Right forelimb (tissue), 1 donor: ENCODE data around the gene OR10G3.
"Not testable (repeated sequence)": the region's sequence is repeated elsewhere in the genome, so short reads cannot be mapped to it uniquely, and the experiment has no call there.

Source experiments
- DNase-seq: peaks from one replicate; pipeline ENCODE4 v3.0.0-alpha.2; 2018

The OR10G3 gene

DNA sequence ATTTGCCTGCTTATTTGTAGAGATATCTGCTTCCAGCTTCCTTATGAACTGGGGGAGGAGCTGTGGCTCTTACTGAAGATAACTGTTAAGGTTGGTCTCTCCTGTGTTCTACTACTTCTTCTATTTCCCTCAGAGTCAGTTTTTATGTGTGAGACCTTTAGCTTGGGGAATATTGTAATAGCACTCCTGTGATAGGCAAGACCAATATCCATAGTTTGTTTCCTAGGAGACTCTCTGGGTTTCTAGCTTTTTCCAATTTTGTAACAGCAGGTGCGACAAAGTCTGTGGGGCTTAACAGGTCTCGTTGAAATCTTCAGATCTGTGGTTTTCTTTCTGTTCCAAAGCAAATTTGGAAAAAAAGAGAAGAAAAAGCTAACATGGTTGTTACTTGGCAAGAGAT, at the start of gene OR10G3:
Gene OR10G3 (minus strand): TSS at position 101 of the 400 bp plus-strand sequence. CDS start 9,332 bp downstream, outside the sequence.
- no peak for DNase-seq

DNA sequence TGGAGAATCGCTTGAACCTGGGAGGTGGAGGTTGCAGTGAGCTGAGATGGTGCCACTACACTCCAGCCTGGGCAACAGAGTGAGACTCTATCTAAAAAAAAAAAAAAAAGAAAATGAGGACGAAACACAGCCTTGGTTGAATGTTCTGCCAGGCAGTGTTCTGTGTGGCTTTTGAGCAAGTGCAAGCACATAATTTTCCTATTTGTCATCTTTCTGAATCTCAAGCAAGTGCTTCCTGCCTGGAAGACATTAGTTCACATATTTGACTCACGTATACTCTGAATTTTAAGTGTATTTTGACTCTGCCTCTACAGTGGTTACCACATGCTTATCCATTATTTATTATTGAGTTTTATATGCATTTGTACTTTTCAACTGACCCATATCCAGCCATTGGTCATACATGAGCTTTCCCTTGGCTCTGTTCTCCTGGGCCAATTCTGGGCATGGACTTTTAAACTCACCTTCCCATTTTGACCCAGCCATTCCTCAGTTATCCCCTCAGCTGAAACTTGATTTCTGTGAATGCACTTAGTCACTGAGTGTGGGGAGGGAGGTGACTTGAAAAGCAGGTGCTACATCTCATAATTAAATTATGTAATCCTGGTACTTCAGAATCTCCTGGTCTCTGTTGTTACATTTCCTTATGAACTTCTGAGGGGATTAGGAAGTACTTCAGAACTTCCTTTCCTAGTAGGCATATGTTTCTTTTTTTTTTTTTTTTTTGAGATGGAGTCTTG, 46.8 kb upstream of the OR10G3 start:
- no peak for DNase-seq

- DNase-seq = no peak
Observed at GRCh38 chr14:21617614-21618013, 37.7 kb upstream of the OR10G3 start.

DNA sequence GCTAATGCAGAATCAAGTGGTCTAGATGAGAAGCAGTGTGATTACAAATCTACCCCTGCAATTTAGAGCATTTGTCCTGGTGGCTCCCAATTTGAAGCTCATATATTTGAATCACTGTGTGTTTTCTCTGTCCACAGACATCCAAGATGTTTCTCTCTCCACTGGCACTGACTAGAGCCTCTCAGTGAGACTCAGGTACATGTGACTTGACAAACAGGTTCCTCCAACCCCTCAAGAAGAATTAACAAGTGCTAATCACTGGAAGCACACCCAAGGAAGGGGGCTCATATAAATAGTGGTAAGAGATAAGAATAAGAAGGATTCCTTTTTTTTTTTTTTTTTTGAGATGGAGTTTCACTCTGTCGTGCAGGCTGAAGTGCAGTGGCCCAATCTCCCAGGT, 34.4 kb upstream of the OR10G3 start:
- DNase-seq = no peak

- no peak for DNase-seq
Observed at GRCh38 chr14:21612324-21612723, 32.4 kb upstream of the OR10G3 start.

DNA sequence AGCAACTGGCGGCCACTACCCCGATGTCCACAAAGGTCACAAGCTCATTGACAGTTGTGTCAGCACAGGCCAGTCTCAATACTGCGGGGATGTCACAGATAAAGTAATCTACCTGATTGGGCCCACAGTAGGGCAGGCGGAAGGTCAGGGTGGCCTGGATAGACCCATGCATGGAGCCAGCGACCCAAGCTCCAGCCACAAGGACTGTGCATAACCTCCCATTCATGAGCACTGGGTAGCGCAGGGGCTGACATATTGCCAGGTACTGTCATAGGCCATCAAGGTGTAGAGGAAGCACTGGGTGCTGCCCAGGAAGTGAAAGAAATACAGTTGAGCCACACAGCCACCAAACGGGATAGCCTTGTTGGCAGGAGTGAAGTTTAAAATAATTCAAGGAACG, 22.3 kb upstream of the OR10G3 start:
- DNase-seq = not testable (repeated sequence)

DNA sequence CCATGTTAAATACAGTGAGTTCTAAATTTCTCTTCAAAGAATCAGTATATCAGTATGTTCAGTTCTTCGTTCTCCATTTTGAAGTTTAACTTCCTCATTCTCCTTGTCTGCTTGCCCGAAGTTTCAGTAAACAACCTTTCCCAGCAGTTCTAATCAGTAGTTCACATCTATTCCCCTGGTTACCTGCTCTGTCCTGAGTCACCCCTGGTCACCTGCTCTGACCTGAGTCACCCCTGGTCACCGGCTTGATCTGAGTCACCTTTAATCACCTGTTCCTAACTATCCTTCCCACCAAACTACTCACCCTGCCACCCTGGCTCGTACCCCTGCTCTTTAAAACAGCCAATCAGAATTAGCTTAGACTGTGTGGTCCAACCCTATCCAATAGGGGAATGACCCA, 9.4 kb upstream of the OR10G3 start:
- no peak for DNase-seq

GRCh38 chr14:21575661-21576060, 4.2 kb downstream of the OR10G3 start:
- no peak for DNase-seq

DNA sequence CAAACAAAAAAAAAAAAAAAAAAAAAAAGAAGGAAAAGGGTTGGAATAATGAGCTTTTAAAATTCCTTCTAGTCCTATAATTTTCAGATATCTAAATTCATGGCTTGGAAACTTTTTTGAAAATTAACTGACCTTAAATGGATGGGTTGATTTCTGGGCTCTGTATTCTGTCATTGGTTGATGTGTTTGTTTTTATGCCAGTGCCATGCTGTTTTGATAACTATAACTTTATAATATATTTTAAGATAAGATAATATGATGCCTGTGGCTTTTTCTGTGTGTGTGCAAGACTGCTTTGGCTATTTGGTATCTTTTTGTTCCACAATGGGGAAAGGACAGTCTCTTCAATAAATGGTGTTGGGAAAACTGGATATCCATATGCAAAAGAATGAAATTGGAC, 7.3 kb downstream of the OR10G3 start:
- no peak for DNase-seq

GRCh38 chr14:21558703-21559170, 21.1 kb downstream of the OR10G3 start:
- no peak for DNase-seq

DNA sequence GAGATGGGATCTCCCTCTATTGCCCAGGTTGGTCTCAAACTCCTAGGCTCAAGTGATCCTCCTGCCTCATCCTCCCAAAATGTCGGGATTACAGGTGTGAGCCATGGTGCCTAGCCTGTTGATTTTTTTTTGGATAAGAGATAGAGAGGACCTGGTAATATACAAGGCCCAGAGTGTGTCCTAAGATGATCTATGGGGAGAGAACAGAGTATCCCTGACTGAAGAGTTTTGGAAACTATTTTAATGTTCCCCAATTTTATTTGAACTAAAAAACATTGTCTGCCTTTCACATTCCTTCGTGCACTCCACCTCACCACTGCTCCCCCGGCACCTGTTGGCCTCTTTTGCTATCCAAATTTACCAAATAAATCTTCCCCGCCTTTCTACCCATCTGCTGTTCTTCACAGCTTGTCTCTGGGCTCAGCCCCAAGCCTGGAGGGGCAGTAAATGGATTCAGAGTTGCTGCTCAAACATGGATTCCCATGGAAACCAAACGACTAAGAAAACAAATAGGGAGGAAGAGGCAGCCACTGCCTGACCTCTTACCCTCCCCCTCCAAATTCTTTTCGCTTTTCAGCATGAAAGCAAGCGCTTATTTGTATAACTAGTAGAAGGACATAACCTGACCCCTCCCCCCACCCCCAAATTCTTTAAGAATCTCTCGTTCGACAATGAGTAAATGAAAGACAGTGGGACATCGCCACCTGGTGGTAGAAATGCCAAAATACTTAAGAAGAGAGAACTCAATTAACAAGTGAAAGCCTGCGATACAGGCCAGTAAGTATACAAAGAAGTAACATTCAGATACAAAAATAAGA, 22.6 kb downstream of the OR10G3 start:
- peak; percentile 84 for DNase-seq

DNA sequence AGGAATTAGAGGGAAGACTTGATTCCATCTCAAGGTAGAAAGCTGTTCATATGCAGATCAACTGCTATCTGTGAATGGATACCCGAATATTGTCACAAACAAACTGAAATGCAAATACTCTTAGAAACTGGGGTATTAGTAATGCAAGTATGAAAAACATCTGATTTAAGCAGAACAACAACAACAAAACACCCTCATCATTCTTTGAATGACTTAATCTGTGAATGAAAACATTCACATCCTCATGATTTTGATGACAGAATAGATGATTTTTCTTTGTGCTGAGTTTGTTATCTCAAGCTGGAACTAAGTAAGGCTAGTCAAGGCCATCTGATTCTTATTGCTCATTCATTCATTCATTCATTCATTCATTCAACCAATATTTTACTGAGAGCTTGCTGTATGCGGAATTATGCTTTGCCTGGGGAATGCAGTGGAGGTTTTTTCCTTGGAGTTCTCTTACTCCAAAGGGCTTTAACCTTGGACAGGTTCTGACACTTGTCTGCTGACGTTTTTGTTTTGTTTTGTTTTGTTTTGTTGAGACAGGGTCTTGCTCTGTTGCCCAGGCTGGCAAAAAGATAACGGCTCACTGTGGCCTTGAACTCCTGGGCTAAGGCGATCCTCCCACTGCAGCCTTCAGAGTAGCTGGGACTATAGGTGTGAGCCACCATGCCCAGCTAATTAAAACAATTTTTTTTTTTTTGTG, 23.3 kb downstream of the OR10G3 start:
- DNase-seq = no peak

- no peak for DNase-seq
Observed at GRCh38 chr14:21553266-21553665, 26.6 kb downstream of the OR10G3 start.

- DNase-seq = not testable (repeated sequence)
Observed at GRCh38 chr14:21544588-21544987, 35.3 kb downstream of the OR10G3 start.

GRCh38 chr14:21543963-21544362, 35.9 kb downstream of the OR10G3 start:
- no peak for DNase-seq

DNA sequence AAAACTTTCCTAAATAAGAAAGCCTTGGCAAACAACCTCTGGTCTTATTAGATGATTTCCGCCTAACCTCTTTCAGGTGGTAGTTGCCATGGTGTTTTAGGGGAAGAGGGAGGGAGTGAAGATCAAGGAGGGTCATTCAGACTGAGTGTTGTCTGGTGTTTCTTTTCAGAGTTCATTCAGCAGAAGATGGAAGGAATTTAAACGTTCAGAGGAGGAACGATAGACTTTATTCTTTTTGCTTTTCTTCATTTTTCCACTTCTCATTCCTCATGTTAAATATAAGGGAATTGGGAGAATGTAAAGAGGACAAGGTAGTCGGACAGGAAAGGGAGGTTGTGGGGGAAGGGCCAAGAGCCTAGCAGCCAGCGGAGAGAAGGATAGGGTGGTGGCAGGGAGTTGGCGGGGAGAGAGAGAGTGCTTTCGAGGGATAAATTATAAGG, 36.3 kb downstream of the OR10G3 start:
- DNase-seq = no peak

DNA sequence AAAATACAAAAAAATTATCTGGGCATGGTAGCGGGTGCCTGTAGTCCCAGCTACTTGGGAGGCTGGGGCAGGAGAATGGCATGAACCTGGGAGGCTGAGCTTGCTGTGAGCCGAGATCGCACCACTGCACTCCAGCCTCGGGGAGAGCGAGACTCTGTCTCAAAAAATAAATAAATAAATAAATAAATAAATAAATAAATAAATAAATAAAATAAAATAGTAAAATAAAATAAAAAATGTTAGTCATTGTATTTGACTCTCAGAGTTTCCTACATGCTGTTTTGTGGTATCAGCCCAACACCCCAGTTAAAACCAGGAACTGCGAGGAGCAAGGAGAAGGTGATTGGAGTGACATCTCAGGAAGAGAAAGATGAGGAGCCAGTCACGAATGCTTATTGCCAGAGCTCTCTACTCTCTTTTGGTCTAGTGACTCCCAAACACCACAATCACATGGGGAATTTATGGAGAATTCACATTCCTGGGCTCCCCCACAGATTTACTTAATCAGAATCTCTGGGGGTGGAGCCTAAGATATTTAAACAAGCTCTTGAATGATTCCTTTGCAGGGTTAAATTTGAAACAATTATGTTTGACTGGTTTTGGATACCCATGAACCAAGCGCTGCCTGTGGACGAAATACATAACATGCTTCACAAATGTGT, 38.3 kb downstream of the OR10G3 start:
- DNase-seq = no peak

DNA sequence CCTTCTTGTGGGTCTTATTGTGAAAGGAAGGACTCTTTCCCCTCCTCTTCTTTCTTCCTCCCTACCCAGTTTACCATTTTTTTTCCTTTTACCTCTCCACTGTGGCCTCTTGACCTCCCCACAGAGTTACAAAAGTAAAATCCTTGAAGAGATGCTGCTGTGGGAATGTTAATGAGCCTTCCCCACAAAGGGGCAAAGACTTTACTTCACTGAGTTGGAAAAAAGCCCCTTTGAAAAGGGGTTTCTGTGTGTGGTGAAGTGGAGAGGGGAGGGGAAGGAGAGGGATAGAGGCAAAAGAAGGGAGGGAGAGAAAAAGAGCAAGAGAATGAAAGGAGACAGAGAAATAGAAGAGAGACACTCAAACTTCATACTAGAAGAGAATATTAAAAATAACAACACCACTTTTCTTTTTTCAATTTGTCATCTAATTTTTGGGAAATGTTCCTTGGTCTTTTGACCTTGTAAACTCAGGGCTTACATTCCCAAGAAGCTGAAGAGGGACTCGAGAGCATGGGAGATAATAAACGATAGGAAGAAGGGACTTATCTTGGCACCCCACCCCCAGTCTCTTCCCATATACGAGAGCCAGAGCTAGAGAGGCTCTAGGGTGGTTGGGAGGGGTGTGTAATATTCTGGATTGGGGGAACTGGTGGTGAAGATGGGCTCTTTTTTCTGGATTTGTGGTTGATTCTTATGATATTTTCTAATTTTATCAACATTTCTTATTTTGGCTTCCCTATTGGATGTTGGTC, 40.5 kb downstream of the OR10G3 start:
- DNase-seq = no peak

DNA sequence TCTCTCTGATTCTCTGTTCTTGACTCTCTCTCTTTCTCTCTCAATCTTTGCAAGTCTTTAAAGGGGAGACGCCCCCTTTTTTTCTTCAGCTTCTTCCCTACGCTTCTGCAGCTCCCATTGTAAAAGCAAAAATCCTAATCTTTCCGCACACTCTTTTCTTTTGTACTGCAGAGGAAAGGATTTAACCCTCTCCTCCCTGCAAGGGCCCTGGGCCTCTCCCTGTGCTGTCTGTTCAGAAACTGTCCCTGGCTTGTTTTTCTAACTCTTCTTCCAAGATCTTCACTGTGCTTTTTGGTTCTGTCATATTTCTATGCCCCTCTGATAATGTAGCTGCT, 42.8 kb downstream of the OR10G3 start:
- DNase-seq = no peak

GRCh38 chr14:21536418-21537089, 43.3 kb downstream of the OR10G3 start:
- peak; percentile 55 for DNase-seq
